ENCODE data around the gene FBLN2. TPM values are rescaled to one million over a fixed set of nuclear protein-coding genes. Genes with fewer than 3 reads are reported as not detected.

Gene FBLN2
- total and polyA plus RNA-seq, 7 donors: 12.8 to 59.4 (median 24.9) TPM

GRCh38 chr3:13599887-13600450 is 51.0 kb downstream of the FBLN2 start:
- Histone ChIP-seq H3K9me3 (no peaks in the 10 kb centered on the region), H3K36me3 (ENCODE audit: insufficient read depth in 1 of 2, low read depth in 1 of 2) (no peaks in the 10 kb centered on the region), H3K27ac (no peak overlapping the region), H3K4me3 (no peak overlapping the region), H3K4me1 (no peaks in the 10 kb centered on the region), H3K27me3 (ENCODE audit: insufficient read depth in 3 of 3, low read length in 2 of 3) (peaks cover 0 to 14% (median 0%) of the 10 kb centered on the region in 3 donors)
- ATAC-seq: no peak
- intact Hi-C loops (cut with DNase I): no loop called here
- no peak for DNase-seq
- 64 to 73% (median 67%) methylated on average over 11 of the region's 11 CpGs for WGBS, 3 donors
- TF ChIP-seq, protein P1, sequence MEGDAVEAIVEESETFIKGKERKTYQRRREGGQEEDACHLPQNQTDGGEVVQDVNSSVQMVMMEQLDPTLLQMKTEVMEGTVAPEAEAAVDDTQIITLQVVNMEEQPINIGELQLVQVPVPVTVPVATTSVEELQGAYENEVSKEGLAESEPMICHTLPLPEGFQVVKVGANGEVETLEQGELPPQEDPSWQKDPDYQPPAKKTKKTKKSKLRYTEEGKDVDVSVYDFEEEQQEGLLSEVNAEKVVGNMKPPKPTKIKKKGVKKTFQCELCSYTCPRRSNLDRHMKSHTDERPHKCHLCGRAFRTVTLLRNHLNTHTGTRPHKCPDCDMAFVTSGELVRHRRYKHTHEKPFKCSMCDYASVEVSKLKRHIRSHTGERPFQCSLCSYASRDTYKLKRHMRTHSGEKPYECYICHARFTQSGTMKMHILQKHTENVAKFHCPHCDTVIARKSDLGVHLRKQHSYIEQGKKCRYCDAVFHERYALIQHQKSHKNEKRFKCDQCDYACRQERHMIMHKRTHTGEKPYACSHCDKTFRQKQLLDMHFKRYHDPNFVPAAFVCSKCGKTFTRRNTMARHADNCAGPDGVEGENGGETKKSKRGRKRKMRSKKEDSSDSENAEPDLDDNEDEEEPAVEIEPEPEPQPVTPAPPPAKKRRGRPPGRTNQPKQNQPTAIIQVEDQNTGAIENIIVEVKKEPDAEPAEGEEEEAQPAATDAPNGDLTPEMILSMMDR (IDR thresholded peaks at IDR 0.05): no peak

- DNase-seq (no peak), ATAC-seq (no peak)
- Histone ChIP-seq H3K27me3 (ENCODE audit: insufficient read depth in 3 of 3, low read length in 2 of 3) (peaks cover 0 to 13% (median 0%) of the 10 kb centered on the region in 3 donors), H3K4me1 (no peaks in the 10 kb centered on the region), H3K4me3 (no peak overlapping the region), H3K27ac (no peak overlapping the region), H3K36me3 (ENCODE audit: insufficient read depth in 1 of 2, low read depth in 1 of 2) (no peaks in the 10 kb centered on the region), H3K9me3 (no peaks in the 10 kb centered on the region)
- 35 to 52% (median 38%) methylated on average over 9 of the region's 9 CpGs for WGBS, 3 donors
- intact Hi-C loops (cut with DNase I): no loop called here
- TF ChIP-seq, protein P1 (IDR thresholded peaks at IDR 0.05): no peak
These were observed 52.2 kb downstream of the FBLN2 start for GRCh38 chr3:13600950-13601691.

DNA sequence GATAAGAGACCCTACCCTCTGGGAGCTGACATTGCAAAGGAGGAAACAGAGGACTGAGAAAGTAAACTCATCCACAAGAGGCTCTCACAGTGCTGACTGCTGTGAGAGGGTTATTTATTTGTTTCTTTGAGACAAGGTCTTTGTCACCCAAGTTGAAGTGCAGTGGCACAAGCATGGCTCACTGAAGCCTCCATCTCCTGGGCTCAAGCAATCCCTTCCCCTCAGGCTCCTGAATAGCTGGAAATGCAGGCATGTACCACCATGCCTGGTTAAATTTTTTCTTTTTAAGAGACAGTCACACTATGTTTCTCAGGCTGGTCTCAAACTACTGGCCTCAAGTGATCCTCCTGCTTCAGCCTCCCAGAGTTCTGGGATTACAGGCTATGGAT is 52.8 kb downstream of the FBLN2 start:
- H3K36me3 ChIP-seq (ENCODE audit: insufficient read depth in 1 of 2, low read depth in 1 of 2): no peaks in the 10 kb centered on the region
- H3K9me3 ChIP-seq: no peaks in the 10 kb centered on the region
- H3K27ac ChIP-seq: no peak overlapping the region
- no peak for DNase-seq
- TF ChIP-seq, protein P1 (IDR thresholded peaks at IDR 0.05): no peak
- H3K27me3 ChIP-seq (ENCODE audit: insufficient read depth in 3 of 3, low read length in 2 of 3): peaks cover 0 to 11% (median 0%) of the 10 kb centered on the region in 3 donors
- no peak for ATAC-seq
- no peak overlapping the region for H3K4me3 ChIP-seq
- intact Hi-C loops (cut with DNase I): no loop called here
- no peaks in the 10 kb centered on the region for H3K4me1 ChIP-seq

DNA sequence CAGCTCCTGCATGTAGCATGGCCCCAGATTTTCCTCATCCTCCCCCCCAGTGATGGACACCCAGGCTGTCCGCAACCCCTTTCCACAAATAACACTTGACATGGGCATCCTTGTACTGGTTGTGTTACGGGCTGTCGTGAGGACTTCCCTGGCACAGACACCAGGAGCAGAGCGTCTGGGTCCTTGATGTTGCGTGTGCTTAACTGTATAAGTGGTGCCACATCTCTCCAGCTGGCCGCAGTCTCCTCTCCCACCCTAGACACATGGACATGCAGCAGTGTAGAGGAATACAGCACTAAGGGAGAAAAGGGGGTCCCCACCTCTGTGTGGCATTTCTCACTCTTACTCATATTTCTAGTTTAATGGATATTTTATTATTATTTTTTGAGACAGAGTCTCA is 56.6 kb downstream of the FBLN2 start:
- ATAC-seq (no peak), DNase-seq (no peak)
- 87 to 95% (median 91%) methylated on average over 6 of the region's 6 CpGs for WGBS, 3 donors
- H3K4me3 ChIP-seq: no peak overlapping the region
- H3K36me3 ChIP-seq (ENCODE audit: insufficient read depth in 1 of 2, low read depth in 1 of 2): no peaks in the 10 kb centered on the region
- peaks cover 0 to 7% (median 0%) of the 10 kb centered on the region in 3 donors for H3K27me3 ChIP-seq (ENCODE audit: insufficient read depth in 3 of 3, low read length in 2 of 3)
- no peaks in the 10 kb centered on the region for H3K4me1 ChIP-seq
- no peaks in the 10 kb centered on the region for H3K9me3 ChIP-seq
- TF ChIP-seq, protein P1 (IDR thresholded peaks at IDR 0.05): no peak
- no peak overlapping the region for H3K27ac ChIP-seq
- intact Hi-C loops (cut with DNase I): no loop called here
